Astrocyte of the spinal cord (primary cell): ENCODE data around the gene CUBN.
"Not testable (repeated sequence)": the region's sequence is repeated elsewhere in the genome, so short reads cannot be mapped to it uniquely, and the experiment has no call there.

Experiments
- DNase-seq: peaks from one replicate; pipeline ENCODE4 v3.0.0; 2011; ENCODE audit warnings: low read depth, low spot score
- H3K4me3 ChIP-seq: 2 replicates; pipeline ENCODE4 v1.5.1; 2011; ENCODE audit warnings: low read depth, mild to moderate bottlenecking, low read length, moderate library complexity
- CTCF ChIP-seq: IDR thresholded peaks from 2 replicates; pipeline ENCODE4 v1.5.1; 2012; ENCODE audit warnings: low read depth, mild to moderate bottlenecking, low read length, inconsistent platforms
- in situ Hi-C: cut with HindIII; loops from 2 replicates; pipeline ENCODE4 v1.10.0; 2017; ENCODE audit warnings: low sequenced_read_pairs

Gene CUBN

GRCh38 chr10:17122052-17122451 lies 7.6 kb downstream of the CUBN start:
- H3K4me3 ChIP-seq: no peak overlapping the region
- no peak for TF ChIP-seq CTCF
- in situ Hi-C loops: no loop called here
- DNase-seq: no peak

DNA sequence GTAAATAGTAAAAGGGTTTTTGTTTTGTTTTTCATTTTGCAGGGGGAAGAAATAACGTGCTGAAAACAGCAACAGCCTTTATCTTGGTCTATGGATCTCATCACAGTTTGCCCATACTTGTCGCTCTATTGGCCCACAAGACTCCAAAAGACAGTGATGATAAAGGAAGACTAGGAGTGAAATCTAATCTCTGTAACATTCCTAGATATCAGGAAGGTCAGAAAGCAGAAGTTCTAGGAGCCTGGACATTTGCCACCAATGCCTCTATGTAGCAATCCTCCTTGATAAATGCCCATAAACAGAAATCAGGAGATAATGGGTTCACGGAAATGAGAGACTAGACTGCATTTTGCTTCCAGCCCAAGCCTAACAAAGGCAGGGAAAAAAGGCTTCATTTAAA lies 8.9 kb downstream of the CUBN start:
- TF ChIP-seq CTCF: no peak
- no peak overlapping the region for H3K4me3 ChIP-seq
- DNase-seq: no peak
- in situ Hi-C loops: no loop called here

DNA sequence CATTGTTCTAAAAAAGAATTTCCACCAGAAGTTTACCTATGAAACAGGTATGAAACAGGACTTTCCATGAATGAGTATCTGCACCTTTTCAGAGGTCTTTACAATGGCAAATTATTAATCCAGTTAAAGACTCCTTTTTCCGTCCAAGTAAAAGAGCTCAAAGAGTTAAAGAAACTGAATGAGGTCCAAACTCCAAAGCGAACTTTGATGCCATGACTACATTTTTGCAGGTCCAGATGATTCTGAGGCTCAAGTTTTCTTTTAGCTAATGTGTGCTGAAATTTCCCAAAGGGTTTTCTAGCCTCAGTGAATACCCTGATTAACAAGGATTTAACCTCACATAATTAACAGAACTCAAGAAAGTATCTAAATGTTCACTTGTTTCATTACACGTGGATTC lies 9.8 kb downstream of the CUBN start:
- TF ChIP-seq CTCF: no peak
- in situ Hi-C loops: no loop called here
- no peak overlapping the region for H3K4me3 ChIP-seq

DNA sequence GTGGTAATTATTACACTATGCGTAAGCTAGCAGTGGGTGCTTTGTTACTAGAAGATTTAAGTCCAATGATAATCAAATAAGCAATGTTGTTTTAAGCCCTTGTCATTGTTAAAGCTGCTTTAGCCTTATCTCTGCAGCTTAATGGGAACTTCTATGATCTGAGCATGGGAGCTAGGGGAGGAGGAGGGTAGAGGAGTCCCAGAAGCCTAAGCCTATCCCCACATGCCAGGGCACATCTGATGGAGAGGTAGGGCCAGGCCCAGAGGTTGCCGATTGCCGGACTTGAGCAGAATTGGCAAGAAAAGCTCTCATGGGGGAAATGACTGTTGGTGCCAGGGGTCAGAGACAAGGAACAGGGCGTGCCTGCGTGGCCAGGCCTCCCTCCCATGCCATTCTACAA lies 13.4 kb downstream of the CUBN start:
- no peak for DNase-seq
- in situ Hi-C loops: no loop called here
- TF ChIP-seq CTCF: no peak
- H3K4me3 ChIP-seq: no peak overlapping the region

More for the DNA sequence above, 9.8 kb downstream of the CUBN start:
- DNase-seq: no peak

DNA sequence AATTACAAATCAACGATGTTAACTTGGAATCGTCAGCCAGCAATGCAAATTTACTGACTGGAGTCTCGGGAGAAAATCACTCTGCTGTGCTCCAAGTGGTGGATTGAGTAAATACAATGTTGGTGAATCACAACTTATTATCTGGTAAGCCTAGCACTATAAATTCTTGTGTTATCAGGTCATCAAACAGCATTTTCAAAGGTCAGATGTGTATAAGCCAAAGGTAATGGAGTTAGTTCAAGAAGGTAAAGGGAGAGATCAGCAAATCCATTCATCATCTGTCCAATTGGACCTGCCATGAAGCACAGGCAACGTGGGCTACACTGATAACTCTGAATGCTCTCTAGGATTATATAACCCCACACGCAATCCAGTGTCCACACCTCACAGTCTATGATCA lies 13.9 kb downstream of the CUBN start:
- peak; percentile 13 for TF ChIP-seq CTCF
- no peak overlapping the region for H3K4me3 ChIP-seq
- no peak for DNase-seq
- in situ Hi-C loops: no loop called here

GRCh38 chr10:17114878-17115444 lies 14.7 kb downstream of the CUBN start:
- in situ Hi-C loops, DNase-seq, H3K4me3 ChIP-seq: not testable (repeated sequence)

GRCh38 chr10:17113889-17114540 lies 15.6 kb downstream of the CUBN start:
- H3K4me3 ChIP-seq: no peak overlapping the region
- peak; percentile 29 for DNase-seq
- TF ChIP-seq CTCF: no peak
- in situ Hi-C loops: no loop called here
